GM21447 (cell line): ENCODE results near the gene ADRA2B.

Source experiments
- ATAC-seq: cut with Tn5 transposase; IDR thresholded peaks from one replicate; pipeline ENCODE4 v1.9.1; 2021; ENCODE audit not compliant: unreplicated experiment

Gene ADRA2B

DNA sequence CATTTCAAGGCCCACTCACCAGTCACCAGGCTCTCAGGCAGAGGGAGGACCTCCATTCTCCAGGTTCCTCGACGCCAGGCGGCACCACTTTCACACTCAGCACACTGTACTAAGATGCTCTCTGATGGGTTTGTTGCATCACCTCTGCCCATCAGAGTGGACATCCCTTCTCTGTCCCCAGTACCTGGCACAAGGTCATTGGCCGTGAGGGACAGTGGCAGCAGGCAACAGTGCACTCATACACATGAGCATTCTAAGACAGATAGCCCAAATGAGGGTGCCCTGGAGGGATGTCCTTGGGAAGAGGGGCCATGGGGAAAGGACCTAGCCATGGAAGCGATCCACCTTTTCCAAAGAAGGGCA lies 3.0 kb upstream of the ADRA2B start:
- ATAC-seq: no peak

DNA sequence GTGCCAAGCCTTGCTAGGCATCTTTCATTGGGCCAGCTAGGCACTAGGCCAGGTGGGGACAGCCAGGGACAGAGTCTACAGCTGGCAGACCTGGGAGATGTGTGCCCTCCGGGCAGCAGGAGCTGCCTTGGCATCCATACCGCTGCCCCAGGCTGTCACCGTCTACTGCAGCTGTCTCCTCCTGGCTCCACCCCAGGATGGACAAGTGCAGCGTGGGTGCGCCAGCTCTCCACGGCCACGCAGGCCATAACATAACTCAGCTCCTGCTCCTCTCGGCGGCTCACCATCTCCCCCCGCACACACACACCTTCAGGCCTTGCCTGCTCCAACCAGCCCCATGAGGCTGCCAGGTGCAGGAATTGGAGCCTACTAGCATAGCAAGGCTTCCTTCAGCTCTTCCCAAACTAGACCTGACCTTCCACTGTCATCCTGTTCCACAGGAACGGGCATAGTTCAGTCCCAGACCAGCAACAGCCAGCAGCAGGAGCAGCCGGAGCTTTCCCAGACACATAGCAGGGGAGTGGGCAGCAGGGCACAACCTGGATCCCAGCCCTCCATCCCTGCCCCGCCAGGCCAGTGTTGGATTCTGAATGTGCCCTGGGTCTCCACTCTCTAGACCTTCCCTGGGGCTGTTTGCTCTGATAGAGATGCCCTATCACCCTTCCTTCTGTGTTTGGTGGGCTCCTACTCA lies 2.5 kb upstream of the ADRA2B start:
- ATAC-seq: no peak

DNA sequence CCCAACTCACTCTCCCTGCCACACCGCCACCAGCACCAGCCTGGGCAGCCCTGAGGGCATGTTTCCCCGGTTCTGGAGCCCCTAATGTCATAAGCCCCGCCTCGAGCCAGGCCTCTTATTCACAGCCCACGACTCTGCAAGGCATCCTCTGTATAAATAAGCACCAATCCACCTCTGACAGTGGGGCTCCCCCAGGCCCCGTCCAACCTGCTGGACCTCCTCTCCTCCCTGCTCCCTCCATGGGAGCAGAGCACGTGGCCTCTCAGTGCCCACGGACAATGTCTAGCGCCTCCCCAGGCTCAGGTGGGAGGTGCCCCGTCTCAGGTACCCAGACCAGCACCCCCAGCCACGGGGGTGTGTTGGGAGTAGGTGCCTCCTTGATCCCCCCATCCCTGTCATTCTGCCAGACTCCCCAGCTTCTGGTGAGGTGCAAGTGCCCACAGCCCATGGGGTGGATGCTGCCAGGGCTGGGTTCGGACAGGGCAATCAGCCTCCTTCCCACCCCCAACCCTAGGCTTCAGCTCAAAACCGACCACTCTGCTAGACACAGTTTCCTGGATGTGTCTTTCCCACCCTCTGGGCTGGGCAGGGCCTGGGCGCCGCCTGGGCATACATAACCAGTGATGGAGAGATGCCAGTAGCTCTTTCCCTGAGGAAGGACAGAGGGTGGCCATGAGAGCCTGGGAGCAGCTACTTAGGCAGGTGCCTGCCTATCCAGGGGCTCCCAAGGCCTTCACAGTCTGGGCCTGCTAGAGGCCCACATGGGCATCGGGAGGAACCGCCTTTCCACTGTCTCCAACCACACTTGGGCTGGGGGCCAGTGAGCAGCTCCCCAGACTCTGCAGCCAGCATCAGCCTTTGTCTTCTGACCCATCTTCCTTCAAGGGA lies 1.6 kb upstream of the ADRA2B start:
- ATAC-seq: no peak

DNA sequence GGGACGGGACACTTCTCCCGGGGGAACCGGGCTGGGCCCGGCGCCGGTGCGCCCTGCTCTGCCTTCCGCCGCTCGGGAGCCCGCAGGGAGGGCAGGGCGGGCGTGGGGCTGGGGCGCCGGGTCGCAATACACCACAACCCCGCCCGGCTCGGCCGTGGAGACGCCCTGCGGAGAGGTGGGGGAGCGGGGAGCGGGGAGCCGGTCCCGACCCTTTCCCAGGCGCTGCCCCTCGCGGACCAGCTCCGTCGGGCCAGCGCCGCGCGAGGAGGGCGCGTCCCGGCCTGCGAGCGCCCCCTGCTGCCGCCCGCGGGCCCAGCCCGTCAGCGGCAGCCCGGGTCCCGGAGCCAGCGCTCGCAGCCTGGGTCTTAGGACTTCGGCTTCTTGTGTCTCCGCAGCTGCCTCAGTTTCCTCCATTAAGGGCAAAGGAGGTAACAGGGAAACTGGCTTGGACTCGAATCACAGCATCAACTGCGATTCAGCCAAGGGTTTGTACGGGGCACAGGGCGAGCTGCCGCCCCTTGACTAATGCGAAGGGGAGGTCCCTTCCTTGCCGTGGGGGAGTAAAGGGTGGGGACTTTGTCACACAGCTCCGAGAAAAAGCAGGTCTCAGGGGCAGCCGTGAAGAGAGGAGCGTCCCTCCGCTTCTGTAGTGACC lies 635 bp upstream of the ADRA2B start:
- peak; percentile 58 for ATAC-seq

DNA sequence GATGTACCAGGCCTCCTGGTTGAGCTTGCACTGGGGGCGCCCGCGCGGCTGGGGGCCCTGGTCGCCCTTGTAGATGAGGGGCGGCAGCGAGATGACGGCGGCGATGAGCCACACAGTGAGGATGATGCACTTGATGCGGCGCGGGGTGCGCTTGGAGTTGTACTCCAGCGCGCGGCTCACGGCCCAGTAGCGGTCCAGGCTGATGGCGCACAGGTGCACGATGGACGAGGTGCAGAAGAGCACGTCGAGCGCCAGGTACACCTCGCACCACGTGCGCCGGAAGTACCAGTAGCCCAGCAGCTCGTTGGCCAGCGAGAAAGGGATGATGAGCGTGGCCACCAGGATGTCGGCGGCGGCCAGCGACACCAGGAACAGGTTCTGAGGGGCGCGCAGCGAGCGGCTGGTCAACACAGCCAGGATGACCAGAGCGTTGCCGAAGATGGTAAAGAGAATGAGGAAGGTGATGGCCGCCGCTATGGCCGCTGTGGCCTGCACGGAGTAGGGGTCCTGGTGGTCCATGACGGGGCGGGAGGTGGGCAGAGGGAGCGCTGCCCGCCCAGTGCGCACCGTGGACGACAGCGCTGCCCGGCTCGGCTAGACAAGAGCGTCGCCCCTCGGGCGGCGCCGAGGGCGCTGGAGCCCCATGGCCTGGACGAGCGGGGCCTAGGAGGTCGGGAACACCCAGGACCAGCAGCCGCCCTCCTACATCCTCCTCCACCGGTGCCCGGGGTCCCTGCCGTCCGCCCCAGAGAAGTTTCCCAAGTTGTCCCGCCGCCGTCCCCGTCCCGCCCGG lies 544 bp downstream of the ADRA2B start:
- no peak for ATAC-seq

DNA sequence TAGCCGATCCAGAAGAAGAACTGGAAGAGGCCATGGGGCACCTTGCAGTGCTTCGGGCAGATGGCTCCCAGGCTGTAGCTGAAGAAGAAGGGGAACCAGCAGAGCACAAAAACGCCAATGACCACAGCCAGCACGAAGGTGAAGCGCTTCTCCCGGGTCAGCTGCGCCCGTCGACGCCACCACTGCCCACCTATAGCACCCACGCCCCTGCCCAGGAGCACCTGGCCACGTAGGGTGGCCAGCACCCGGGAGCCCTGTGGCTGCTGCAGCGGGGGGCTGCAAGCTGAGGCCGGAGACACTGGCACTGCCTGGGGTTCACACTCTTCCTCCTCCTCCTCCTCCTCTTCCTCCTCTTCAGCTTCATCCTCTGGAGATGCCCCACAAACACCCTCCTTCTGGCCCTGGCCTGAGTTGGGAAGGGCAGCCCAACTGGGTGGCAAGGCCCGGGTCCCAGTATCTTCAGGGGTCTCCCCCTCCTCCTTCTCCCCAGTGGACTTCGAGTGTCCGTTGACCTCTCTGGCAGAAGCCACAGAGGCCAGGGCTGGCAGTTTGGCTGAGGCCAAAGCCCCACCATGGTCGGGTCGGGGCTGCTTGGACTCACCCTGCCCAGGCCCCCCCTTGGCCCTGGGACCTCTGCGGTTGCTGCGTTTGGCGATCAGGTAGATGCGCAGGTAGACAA lies 1.3 kb downstream of the ADRA2B start:
- ATAC-seq: no peak

DNA sequence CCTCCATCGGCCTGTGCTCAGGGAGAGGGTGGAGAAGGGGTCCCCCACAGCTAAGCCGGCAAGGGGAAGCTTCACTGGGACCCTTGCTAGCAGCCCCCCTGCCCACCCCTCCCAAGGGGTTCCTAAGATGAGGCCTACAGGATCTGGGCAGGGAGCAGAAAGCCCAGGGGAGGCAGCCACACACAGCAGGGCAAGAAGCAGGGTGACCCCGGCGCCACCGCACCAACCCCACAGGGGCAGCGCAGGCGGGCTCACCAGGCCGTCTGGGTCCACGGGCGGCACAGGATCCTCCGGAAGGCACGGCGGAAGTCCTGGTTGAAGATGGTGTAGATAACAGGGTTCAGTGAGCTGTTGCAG lies 1.8 kb downstream of the ADRA2B start:
- no peak for ATAC-seq

DNA sequence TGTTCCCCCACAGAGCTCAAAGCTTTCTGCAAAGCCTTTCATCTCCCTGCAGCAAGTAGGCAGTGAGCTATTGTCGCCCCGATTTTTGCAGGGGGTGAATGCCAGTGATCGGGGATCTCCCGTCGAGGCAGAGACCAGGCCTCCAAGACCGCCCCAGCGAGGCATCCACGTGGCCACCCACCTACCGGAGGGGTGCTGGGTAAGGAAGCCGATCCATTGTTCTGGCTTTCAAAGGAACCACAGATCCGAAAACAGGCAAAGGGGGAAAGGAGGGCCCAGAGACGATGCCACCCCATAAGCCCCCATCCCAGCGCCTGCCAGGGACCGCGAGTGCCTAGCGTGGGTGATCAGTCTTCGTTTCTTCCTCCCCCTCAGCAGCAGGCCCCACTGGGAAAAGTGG lies 2.4 kb downstream of the ADRA2B start:
- ATAC-seq: no peak

DNA sequence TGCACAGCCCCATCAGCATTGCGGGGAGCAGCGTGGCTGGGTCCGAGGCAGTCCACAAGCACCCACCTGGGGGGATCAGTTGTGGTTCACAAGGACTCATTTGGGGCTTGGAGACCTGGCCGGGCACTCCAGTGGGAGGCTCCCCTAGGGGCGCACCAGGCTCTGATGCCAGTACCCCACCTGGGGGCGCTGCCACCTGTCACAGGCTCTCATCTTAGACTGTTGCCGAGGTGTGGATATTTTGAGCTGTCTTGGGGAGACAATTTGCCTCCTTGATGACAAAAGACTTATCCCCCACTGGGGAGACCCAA lies 3.0 kb downstream of the ADRA2B start:
- no peak for ATAC-seq

DNA sequence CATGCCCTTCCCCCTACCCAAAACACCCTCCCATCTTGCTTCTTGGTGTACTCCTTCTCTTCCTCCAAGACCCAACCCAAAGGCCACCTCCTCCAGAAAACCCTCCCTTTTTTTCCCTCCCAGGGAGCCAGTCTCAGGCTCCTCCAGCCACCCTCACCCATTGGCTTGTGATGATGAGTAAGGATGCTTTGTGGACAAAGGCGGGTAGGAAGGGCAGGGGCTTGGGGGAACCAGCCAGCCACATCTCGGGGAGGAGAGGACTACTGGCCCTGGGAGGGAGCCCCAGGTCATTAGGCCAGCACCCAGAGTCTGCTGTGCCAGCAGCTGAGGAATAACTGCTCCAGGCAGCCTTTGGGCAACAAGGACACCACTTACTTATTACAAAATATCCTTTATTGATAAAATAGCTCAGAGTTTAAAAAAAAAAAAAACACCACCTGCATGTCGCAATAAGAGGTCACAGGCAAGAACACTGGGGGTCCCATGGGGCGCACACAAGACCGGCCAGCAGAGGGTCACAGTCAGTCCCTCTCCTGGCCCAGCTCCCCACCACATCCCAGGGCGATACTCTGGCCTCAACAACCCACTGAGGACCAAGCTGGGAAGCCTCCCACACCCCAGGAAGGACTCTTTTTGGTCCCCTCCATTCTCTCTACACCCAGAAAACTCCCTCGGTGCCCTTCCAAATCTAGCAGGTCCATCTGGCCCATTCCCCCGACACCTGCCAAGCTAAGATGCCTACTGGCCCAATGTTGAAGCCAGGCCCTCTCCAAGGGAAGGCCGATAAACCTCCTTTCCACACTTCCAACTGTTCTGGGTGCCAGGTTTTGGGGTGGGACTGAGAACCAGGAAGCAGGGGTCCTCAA lies 3.6 kb downstream of the ADRA2B start:
- ATAC-seq: no peak

DNA sequence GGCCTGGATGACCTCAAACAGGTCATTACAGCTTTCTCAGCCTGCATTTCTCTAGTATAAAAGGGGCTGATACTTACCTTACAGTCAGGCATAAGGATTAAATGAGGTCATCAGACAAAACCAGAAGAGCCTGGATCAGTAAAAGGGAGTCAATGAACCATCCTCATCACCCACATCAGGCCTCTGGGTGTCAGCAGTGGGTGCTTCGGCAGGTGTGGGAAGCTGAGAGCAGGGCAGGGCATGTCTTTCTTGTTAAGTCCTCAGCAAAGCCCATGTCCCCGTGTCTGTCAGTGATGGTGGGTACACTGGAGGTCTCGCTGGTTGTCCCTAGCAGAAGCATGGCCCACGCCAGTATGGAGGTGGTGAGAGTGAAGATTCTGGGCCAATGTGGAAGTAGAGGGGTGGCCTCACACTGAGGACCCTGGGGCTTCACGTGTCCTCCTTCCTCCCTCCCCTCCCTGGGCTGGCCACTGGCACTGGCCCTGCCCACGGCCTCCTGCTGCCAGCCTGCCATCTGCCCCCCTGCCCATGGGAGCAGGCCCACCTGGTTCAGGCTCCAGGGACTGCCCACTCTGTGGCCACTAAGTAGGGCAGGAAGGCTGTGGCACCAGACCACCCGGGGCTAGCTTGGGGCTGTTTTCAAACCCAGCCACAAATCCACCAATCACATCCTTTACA lies 4.4 kb downstream of the ADRA2B start:
- ATAC-seq: no peak

DNA sequence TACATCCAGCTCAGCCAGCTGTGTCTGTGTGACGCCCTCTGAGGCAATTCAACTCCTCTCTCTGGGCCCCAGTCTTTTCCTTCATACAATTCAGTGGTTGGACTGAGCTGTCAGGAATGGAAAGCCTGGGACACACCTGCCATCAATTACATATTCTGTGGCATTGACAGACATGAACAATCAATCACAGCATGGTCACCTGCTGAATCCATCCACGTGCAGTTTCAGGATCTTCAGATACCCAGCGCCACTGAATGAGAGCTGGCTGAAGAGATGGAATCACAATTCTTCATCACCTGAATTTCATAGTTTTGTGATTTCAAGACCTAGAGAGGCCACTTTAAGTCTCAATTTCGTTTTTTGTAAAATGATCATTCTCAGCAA lies 5.1 kb downstream of the ADRA2B start:
- ATAC-seq: no peak

DNA sequence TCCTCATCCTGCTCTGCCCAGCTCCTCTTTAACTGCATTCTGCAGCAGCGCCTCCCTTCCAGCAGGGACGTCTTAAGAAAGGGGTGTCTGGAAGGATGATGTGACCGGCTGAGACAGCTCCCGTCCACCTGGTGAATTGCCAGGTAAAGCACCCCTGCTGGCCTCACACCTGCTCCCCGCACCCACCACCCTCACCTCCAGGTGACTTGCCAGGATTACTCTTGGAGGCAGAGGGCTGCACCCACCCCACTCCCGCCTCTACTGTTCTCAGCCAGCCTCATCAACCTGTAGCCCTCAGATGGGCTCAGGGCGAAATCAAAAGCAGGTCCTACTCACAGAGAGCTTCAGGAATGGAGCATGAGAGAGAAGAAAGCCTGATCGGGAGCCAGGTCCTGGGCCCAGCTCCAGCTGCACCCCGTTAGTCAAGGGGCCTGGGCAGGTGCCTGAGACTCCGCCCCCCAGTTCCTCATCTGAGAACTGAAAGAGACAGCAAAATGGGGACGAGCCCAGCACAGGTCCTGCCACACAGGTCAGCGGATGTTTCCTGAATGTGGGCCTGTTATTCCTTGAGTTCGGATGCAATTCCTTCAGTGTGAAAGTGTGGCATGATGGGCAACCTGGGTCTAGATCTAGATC lies 5.6 kb downstream of the ADRA2B start:
- ATAC-seq: no peak

DNA sequence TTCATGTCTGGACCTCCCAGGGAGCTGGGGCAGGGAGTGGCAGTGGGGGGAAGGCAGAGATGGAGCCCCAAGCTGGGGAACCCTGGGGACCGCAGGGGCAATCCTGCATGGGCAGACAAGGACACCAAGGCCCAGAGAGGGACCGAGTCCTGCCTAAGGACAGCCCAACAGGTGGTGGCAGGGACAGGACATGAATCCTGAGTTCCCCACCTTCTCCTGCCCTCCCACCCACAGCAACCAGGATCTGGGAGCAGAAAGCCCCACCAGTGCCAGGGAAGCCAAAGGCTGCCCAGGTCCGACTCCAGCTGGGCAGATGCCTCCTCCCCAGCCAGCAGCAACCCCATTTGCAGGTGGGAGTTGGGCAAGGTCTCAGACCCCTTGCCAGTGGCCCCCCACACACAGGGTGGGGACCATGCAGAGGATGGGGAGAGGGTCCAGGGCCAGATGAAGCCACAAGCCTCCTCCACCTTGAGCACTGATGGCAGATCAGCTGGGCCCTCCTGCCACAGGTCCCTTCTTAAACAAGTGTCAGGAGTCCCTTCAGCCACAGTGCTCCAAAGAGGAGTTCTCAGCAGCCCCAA lies 6.3 kb downstream of the ADRA2B start:
- ATAC-seq: no peak

DNA sequence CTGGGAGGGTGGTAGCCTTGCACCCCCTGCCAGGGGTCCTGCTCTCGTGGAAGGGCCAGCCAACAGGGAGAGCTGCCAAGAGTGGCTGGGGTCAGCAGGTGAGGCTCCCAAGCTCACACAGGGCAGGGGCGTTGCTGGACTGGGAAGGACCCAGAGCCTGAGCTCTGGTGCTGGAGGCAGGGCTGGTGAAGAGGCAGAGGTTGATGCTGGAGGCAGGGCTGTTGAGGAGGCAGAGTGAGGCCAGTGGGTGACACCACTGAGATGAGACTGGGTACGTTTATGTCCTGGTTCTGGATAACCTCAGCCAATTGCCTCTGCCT lies 7.0 kb downstream of the ADRA2B start:
- ATAC-seq: no peak

DNA sequence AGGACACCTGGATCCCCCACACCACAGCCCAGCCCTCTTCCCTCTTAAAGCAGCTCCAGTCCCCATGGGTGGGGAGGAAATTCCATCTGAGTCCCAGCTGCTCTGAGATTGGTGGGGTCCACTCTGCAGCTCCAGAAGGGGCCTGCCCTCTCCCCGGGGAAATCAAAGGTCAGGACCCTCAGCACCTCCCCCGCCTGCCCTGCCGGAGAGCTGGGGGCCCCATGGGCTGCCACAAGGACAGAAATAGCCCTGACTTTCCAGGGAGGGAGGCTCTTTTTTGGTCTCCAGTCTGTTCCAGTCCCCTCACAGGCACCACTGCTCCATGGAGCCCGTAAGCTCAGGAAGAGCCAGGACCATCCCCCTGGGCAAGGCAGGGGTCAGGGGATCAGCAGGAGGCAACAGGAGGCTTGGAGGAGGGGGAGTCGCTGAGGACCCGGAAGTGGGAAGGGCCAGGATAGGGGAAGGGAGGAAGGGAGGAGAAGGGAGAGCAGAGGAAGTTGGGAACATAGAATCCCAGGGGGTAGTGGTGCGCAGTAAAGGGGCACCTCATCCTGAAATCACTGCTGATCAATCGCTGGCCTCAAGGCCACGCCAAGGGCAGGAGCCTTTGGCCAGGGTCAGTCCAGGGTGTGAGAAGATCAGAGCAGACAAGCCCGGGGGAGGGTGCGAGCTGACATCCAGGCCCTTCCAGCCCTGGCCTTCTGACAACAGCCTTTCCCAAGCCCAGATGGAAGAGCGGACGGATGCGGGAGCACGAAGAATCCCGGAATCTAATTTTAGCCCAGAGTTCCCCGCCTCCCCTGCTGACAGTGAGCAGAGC lies 7.6 kb downstream of the ADRA2B start:
- ATAC-seq: no peak

DNA sequence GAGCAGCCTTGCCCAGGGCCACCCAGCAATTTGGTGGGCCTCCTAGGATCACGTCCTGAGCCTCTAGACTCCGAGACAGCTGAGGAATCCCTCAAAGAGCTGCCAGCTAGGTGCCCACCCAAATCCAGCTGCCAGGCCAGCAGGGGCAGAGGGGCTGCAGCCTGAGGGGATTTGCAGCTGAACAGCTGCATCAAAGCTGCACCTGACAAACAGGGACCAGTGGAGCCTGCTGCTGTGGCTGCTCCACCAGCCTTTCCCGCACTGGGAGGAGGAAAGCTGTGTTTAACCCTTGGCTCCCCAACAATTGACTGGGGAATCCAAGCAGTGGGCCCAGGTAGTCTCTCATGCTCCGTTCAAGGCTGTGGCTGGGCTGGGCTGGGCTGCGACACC lies 8.2 kb downstream of the ADRA2B start:
- ATAC-seq: no peak

DNA sequence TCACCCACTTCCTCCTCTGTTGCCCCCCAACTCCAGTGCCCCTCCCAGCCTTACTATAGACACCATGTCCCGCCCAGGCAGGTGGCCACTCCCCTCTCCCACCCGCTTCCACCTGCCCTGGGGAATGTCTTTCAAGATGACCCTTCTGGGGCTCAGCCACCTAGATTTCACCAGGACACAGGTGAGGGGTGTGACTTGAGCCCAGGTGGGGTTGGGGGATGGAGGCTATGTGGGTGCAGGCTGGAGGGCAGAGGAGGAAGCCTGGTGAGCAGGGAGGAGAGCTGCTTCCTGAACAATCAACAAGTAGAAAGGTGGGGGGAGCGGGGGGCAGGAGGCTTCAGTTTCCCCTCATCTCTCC lies 8.7 kb downstream of the ADRA2B start:
- ATAC-seq: no peak
